ENCODE data around the gene FAF1. TPM values are rescaled to one million over a fixed set of nuclear protein-coding genes. Genes with fewer than 3 reads are reported as not detected.

FAF1 gene
- total RNA-seq, 1 experiment from 2014 or later, result 73.2 TPM

GRCh38 chr1:50853325-50853724, 106.7 kb downstream of the FAF1 start:
- Histone ChIP-seq H3K79me2 (ENCODE audit: insufficient read depth, low read length) (peaks cover 48% of the 10 kb centered on the region), H3K9me3 (ENCODE audit: control insufficient read depth in 1 of 2, insufficient read depth in 1 of 2, low read depth in 1 of 2, low read length in 2 of 2) (no peaks in the 10 kb centered on the region), H3K9ac (ENCODE audit: low read length) (no peak overlapping the region), H3K4me3 (replicated peaks in 1 of 2; ENCODE audit: low read depth in 1 of 2, low read length in 2 of 2) (no peak overlapping the region), H3K27ac (ENCODE audit: low read depth, low read length) (no peak overlapping the region), H3K9me2 (ENCODE audit: insufficient read depth) (no peaks in the 10 kb centered on the region), H3K36me3 (ENCODE audit: control insufficient read depth in 1 of 2, insufficient read depth in 2 of 2, low read length in 2 of 2) (no peaks in the 10 kb centered on the region), H3K27me3 (ENCODE audit: insufficient read depth, low read length) (no peaks in the 10 kb centered on the region), H4K20me1 (ENCODE audit: insufficient read depth) (peaks cover 10% of the 10 kb centered on the region; the same call in 1 of the 2 replicates), H2AFZ (ENCODE audit: low read depth, low read length, poor library complexity, severe bottlenecking) (no peak overlapping the region), H3K4me2 (ENCODE audit: low read length) (no peak overlapping the region), H3K4me1 (ENCODE audit: control insufficient read depth in 1 of 2, insufficient read depth in 2 of 2, low read length in 2 of 2) (no peaks in the 10 kb centered on the region)
- no peak for TF ChIP-seq SP1 (IDR thresholded peaks at IDR 0.05; ENCODE audit: low read depth)
- TF ChIP-seq, protein P1, sequence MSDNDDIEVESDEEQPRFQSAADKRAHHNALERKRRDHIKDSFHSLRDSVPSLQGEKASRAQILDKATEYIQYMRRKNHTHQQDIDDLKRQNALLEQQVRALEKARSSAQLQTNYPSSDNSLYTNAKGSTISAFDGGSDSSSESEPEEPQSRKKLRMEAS (IDR thresholded peaks at IDR 0.05), result no peak
- no peak for TF ChIP-seq POLR2A (IDR thresholded peaks at IDR 0.05; ENCODE audit: borderline replicate concordance, extremely low read depth, insufficient read depth, insufficient read length)
- no peak for TF ChIP-seq CBX3 (IDR thresholded peaks at IDR 0.05; ENCODE audit: low read depth)
- TF ChIP-seq, protein P2, sequence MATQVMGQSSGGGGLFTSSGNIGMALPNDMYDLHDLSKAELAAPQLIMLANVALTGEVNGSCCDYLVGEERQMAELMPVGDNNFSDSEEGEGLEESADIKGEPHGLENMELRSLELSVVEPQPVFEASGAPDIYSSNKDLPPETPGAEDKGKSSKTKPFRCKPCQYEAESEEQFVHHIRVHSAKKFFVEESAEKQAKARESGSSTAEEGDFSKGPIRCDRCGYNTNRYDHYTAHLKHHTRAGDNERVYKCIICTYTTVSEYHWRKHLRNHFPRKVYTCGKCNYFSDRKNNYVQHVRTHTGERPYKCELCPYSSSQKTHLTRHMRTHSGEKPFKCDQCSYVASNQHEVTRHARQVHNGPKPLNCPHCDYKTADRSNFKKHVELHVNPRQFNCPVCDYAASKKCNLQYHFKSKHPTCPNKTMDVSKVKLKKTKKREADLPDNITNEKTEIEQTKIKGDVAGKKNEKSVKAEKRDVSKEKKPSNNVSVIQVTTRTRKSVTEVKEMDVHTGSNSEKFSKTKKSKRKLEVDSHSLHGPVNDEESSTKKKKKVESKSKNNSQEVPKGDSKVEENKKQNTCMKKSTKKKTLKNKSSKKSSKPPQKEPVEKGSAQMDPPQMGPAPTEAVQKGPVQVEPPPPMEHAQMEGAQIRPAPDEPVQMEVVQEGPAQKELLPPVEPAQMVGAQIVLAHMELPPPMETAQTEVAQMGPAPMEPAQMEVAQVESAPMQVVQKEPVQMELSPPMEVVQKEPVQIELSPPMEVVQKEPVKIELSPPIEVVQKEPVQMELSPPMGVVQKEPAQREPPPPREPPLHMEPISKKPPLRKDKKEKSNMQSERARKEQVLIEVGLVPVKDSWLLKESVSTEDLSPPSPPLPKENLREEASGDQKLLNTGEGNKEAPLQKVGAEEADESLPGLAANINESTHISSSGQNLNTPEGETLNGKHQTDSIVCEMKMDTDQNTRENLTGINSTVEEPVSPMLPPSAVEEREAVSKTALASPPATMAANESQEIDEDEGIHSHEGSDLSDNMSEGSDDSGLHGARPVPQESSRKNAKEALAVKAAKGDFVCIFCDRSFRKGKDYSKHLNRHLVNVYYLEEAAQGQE (IDR thresholded peaks at IDR 0.05; ENCODE audit: low read depth), result no peak
- no peak for DNase-seq (ENCODE audit: low read depth, low spot score)
- POLR2A ChIA-PET, result no interaction called here
- ATAC-seq, result no peak
- BruUV-seq (replicated peaks), result no TSS peak
- intact Hi-C loops (cut with micrococcal nuclease), result no loop called here
- CTCF ChIA-PET, result no interaction called here
- RAD21 ChIA-PET (ENCODE audit: low non-redundant PET in 1 of 2, low total read pairs in 2 of 2, uncharacterized antibody in 2 of 2, unreplicated experiment in 2 of 2), result no interaction called here

DNA sequence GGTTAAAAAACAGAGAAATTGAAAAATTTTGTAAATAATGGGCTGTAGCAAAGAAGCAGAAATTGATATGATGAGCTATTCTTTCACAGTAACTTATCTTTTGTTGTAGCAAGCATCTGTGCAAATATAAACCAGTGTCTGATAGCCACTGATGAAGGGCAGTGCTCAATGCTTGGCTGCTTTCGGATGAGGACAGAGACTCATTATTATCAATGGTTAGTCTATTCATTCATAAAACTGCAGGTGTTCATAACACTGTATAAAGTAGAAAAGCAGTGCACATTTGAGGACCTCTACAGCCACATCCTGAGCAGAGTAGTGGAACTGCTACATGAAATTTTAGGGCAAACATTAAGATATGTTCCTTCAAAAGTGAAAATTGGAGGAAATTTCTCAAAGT, 107.2 kb downstream of the FAF1 start:
- Histone ChIP-seq H3K79me2 (ENCODE audit: insufficient read depth, low read length) (peaks cover 48% of the 10 kb centered on the region), H2AFZ (ENCODE audit: low read depth, low read length, poor library complexity, severe bottlenecking) (no peak overlapping the region), H3K9ac (ENCODE audit: low read length) (no peak overlapping the region), H3K27ac (ENCODE audit: low read depth, low read length) (no peak overlapping the region), H3K4me1 (ENCODE audit: control insufficient read depth in 1 of 2, insufficient read depth in 2 of 2, low read length in 2 of 2) (no peaks in the 10 kb centered on the region), H3K9me2 (ENCODE audit: insufficient read depth) (no peaks in the 10 kb centered on the region), H3K4me3 (replicated peaks in 1 of 2; ENCODE audit: low read depth in 1 of 2, low read length in 2 of 2) (no peak overlapping the region), H3K36me3 (ENCODE audit: control insufficient read depth in 1 of 2, insufficient read depth in 2 of 2, low read length in 2 of 2) (no peaks in the 10 kb centered on the region), H3K4me2 (ENCODE audit: low read length) (no peak overlapping the region), H3K9me3 (ENCODE audit: control insufficient read depth in 1 of 2, insufficient read depth in 1 of 2, low read depth in 1 of 2, low read length in 2 of 2) (no peaks in the 10 kb centered on the region), H4K20me1 (ENCODE audit: insufficient read depth) (peaks cover 10% of the 10 kb centered on the region; the same call in 1 of the 2 replicates), H3K27me3 (ENCODE audit: insufficient read depth, low read length) (no peaks in the 10 kb centered on the region)
- ATAC-seq (no peak), DNase-seq (ENCODE audit: low read depth, low spot score) (no peak)
- ChIA-PET RAD21 (ENCODE audit: low non-redundant PET in 1 of 2, low total read pairs in 2 of 2, uncharacterized antibody in 2 of 2, unreplicated experiment in 2 of 2) (no interaction called here), CTCF (no interaction called here), POLR2A (no interaction called here)
- intact Hi-C loops (cut with micrococcal nuclease), result no loop called here
- no TSS peak for BruUV-seq (replicated peaks)
- TF ChIP-seq ZNF274 (IDR thresholded peaks at IDR 0.05; ENCODE audit: low read depth, low read length), result no peak
- no peak for TF ChIP-seq ZFX (IDR thresholded peaks at IDR 0.05)
- no peak for TF ChIP-seq JUND (IDR thresholded peaks at IDR 0.05)
- TF ChIP-seq POLR2A (IDR thresholded peaks at IDR 0.05; ENCODE audit: borderline replicate concordance, extremely low read depth, insufficient read depth, insufficient read length), result no peak
- TF ChIP-seq, protein P2 (IDR thresholded peaks at IDR 0.05; ENCODE audit: low read depth), result no peak
